Lower leg skin (tissue), 3 donors: ENCODE measurements around the gene MID1.

Experiments used
- POLR2A ChIP-seq, 2 donors: fragments of 450-650 bp; IDR thresholded peaks; one replicate each; pipeline ENCODE4 v1.6.1; 2016 to 2017; ENCODE audit warnings: antibody characterized with exemption in 2 of 2, mild to moderate bottlenecking in 1 of 2, moderate library complexity in 1 of 2
- TF ChIP-seq, protein P1 (sequence below), 3 donors: fragments of 450-650 bp; IDR thresholded peaks; one replicate each; pipeline ENCODE4 v1.5.1; 2016; ENCODE audit warnings: antibody characterized with exemption in 3 of 3, mild to moderate bottlenecking in 3 of 3, moderate library complexity in 2 of 3

DNA sequence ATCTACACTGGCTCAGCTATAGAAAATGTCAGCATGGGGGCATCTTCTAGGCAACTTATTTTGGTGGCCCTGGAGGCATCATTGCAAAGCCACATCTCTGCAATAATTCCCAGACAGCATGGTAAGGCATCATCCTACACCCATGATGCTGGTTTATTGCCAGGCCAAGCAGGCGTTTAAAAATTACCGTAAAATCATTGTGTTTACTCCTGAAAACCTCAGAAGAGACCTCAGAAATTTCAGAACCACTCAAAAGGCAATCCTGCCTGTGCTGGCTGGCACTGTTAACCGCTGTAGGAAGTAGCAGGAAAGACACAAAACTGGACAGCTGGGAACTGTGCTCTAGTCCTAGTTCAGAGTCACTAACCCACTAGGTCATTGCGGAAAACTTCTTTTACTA lies 63.2 kb downstream of the MID1 start:
- TF ChIP-seq, protein P1, sequence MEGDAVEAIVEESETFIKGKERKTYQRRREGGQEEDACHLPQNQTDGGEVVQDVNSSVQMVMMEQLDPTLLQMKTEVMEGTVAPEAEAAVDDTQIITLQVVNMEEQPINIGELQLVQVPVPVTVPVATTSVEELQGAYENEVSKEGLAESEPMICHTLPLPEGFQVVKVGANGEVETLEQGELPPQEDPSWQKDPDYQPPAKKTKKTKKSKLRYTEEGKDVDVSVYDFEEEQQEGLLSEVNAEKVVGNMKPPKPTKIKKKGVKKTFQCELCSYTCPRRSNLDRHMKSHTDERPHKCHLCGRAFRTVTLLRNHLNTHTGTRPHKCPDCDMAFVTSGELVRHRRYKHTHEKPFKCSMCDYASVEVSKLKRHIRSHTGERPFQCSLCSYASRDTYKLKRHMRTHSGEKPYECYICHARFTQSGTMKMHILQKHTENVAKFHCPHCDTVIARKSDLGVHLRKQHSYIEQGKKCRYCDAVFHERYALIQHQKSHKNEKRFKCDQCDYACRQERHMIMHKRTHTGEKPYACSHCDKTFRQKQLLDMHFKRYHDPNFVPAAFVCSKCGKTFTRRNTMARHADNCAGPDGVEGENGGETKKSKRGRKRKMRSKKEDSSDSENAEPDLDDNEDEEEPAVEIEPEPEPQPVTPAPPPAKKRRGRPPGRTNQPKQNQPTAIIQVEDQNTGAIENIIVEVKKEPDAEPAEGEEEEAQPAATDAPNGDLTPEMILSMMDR (IDR thresholded peaks at IDR 0.05): no peak
- TF ChIP-seq POLR2A (IDR thresholded peaks at IDR 0.05): no peak
